ENCODE measurements around the gene POLR3GL. TPM values are rescaled to one million over a fixed set of nuclear protein-coding genes. Genes with fewer than 3 reads are reported as not detected.

POLR3GL gene
- total and polyA plus RNA-seq, 10 of the 15 experiments (the other 5 are each of a cell fraction or from before 2014, with no cell fraction given), result 12.8 to 47.0 (median 26.6) TPM

DNA sequence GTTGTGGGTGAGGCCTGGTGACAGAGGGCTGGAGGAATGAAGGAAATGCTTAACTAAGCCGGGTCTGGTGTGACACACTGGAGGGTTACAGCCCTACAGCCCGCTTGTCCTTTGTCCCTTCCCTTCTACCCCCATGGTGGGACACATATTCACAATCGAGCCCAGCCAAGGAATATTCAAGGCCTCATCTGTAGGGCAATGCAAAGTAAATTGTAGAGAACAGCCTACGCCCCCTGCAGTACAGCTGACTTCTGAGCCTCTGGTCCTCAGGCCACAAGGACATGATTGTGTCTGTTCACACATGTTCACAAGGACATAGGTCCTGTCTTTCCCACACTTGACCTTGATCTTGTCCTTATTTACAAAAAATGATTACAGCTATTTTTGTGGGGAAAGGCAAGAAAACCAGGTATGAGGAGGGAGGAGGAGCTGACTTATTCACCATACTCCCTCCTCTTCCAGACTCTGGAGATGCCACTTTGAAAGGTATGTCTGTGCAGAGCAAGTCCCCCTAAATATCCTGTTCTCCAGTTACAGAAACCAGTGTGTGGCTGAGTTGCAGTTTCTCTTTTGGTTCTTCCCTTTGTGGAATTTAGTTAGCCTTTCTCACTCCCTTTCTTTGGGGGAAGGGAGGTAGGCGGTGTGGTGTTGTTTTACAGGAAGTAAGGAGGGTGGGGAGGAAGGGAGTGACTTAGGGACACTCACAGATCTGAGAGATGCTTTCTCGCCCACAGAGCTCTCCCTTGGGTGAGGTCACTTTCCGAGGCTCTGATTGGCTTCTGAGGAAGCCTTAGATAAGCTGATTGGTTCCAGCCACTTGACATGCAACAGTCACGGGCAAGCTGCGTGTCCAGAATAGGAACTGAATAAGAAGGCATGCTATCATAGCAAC lies 14.6 kb downstream of the POLR3GL start (continued):
- TF ChIP-seq SREBF2 (IDR thresholded peaks at IDR 0.05; ENCODE audit: low read length) (no peak), POU2F2 (IDR thresholded peaks at IDR 0.05; ENCODE audit: borderline replicate concordance, low read depth, low read length) (0 out of 3 replicates have a peak, but pooled peaks have one; percentile 11), STAT1 (conservative IDR thresholded peaks at IDR 0.05) (no peak), MTA3 (IDR thresholded peaks at IDR 0.05; ENCODE audit: borderline replicate concordance, low read length) (peak; percentile 74; the same call in 1 of the 2 replicates), GATAD2B (conservative IDR thresholded peaks at IDR 0.05; ENCODE audit: low read depth) (no peak), MEF2B (IDR thresholded peaks at IDR 0.05; ENCODE audit: partially characterized antibody, poor library complexity, severe bottlenecking) (peak; percentile 64), NRF1 (conservative IDR thresholded peaks at IDR 0.05; ENCODE audit: low read depth, low read length) (no peak), ZNF24 (IDR thresholded peaks at IDR 0.05) (no peak), KDM1A (IDR thresholded peaks at IDR 0.05; ENCODE audit: borderline replicate concordance) (no peak), JUNB (IDR thresholded peaks at IDR 0.05) (peak; percentile 79), BHLHE40 (IDR thresholded peaks at IDR 0.05; ENCODE audit: borderline replicate concordance in 1 of 2, low read depth in 2 of 2, low read length in 1 of 2) (peak; percentile 97 to 98), RUNX3 (IDR thresholded peaks at IDR 0.05; ENCODE audit: low read length) (peak; percentile 75), CREB1 (IDR thresholded peaks at IDR 0.05; ENCODE audit: low read depth) (peak; percentile 74)
- TF ChIP-seq, protein P1, sequence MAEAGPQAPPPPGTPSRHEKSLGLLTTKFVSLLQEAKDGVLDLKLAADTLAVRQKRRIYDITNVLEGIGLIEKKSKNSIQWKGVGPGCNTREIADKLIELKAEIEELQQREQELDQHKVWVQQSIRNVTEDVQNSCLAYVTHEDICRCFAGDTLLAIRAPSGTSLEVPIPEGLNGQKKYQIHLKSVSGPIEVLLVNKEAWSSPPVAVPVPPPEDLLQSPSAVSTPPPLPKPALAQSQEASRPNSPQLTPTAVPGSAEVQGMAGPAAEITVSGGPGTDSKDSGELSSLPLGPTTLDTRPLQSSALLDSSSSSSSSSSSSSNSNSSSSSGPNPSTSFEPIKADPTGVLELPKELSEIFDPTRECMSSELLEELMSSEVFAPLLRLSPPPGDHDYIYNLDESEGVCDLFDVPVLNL (IDR thresholded peaks at IDR 0.05; ENCODE audit: low read depth, low read length), result no peak
- TF ChIP-seq, protein P2, sequence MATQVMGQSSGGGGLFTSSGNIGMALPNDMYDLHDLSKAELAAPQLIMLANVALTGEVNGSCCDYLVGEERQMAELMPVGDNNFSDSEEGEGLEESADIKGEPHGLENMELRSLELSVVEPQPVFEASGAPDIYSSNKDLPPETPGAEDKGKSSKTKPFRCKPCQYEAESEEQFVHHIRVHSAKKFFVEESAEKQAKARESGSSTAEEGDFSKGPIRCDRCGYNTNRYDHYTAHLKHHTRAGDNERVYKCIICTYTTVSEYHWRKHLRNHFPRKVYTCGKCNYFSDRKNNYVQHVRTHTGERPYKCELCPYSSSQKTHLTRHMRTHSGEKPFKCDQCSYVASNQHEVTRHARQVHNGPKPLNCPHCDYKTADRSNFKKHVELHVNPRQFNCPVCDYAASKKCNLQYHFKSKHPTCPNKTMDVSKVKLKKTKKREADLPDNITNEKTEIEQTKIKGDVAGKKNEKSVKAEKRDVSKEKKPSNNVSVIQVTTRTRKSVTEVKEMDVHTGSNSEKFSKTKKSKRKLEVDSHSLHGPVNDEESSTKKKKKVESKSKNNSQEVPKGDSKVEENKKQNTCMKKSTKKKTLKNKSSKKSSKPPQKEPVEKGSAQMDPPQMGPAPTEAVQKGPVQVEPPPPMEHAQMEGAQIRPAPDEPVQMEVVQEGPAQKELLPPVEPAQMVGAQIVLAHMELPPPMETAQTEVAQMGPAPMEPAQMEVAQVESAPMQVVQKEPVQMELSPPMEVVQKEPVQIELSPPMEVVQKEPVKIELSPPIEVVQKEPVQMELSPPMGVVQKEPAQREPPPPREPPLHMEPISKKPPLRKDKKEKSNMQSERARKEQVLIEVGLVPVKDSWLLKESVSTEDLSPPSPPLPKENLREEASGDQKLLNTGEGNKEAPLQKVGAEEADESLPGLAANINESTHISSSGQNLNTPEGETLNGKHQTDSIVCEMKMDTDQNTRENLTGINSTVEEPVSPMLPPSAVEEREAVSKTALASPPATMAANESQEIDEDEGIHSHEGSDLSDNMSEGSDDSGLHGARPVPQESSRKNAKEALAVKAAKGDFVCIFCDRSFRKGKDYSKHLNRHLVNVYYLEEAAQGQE (IDR thresholded peaks at IDR 0.05; ENCODE audit: low read depth, low read length), result no peak
- TF ChIP-seq, protein P3, sequence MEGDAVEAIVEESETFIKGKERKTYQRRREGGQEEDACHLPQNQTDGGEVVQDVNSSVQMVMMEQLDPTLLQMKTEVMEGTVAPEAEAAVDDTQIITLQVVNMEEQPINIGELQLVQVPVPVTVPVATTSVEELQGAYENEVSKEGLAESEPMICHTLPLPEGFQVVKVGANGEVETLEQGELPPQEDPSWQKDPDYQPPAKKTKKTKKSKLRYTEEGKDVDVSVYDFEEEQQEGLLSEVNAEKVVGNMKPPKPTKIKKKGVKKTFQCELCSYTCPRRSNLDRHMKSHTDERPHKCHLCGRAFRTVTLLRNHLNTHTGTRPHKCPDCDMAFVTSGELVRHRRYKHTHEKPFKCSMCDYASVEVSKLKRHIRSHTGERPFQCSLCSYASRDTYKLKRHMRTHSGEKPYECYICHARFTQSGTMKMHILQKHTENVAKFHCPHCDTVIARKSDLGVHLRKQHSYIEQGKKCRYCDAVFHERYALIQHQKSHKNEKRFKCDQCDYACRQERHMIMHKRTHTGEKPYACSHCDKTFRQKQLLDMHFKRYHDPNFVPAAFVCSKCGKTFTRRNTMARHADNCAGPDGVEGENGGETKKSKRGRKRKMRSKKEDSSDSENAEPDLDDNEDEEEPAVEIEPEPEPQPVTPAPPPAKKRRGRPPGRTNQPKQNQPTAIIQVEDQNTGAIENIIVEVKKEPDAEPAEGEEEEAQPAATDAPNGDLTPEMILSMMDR (IDR thresholded peaks at IDR 0.05 in 2 of 3, conservative IDR thresholded peaks at IDR 0.05 in 1 of 3; ENCODE audit: control insufficient read depth in 2 of 3, extremely low read depth in 1 of 3, insufficient read depth in 1 of 3, low read depth in 3 of 3, low read length in 3 of 3), result peak; percentile 34 to 42 (median 35); a peak in 4 of 6 replicates
- TF ChIP-seq, protein P4, sequence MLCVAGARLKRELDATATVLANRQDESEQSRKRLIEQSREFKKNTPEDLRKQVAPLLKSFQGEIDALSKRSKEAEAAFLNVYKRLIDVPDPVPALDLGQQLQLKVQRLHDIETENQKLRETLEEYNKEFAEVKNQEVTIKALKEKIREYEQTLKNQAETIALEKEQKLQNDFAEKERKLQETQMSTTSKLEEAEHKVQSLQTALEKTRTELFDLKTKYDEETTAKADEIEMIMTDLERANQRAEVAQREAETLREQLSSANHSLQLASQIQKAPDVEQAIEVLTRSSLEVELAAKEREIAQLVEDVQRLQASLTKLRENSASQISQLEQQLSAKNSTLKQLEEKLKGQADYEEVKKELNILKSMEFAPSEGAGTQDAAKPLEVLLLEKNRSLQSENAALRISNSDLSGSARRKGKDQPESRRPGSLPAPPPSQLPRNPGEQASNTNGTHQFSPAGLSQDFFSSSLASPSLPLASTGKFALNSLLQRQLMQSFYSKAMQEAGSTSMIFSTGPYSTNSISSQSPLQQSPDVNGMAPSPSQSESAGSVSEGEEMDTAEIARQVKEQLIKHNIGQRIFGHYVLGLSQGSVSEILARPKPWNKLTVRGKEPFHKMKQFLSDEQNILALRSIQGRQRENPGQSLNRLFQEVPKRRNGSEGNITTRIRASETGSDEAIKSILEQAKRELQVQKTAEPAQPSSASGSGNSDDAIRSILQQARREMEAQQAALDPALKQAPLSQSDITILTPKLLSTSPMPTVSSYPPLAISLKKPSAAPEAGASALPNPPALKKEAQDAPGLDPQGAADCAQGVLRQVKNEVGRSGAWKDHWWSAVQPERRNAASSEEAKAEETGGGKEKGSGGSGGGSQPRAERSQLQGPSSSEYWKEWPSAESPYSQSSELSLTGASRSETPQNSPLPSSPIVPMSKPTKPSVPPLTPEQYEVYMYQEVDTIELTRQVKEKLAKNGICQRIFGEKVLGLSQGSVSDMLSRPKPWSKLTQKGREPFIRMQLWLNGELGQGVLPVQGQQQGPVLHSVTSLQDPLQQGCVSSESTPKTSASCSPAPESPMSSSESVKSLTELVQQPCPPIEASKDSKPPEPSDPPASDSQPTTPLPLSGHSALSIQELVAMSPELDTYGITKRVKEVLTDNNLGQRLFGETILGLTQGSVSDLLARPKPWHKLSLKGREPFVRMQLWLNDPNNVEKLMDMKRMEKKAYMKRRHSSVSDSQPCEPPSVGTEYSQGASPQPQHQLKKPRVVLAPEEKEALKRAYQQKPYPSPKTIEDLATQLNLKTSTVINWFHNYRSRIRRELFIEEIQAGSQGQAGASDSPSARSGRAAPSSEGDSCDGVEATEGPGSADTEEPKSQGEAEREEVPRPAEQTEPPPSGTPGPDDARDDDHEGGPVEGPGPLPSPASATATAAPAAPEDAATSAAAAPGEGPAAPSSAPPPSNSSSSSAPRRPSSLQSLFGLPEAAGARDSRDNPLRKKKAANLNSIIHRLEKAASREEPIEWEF (IDR thresholded peaks at IDR 0.05; ENCODE audit: insufficient replicate concordance, low read depth, low read length), result no peak

Measured in GM12878 (cell line).